B cell (primary cell): ENCODE measurements around the gene CYGB. TPM values are rescaled to one million over a fixed set of nuclear protein-coding genes. Genes with fewer than 3 reads are reported as not detected.

Source experiments
- ATAC-seq: fragments of 200-7000 bp; cut with Tn5 transposase; one replicate; pipeline ENCODE4 v1.10.0; 2021; ENCODE audit warnings: low read depth, mild to moderate bottlenecking, moderate number of reproducible peaks, moderate library complexity
- CTCF ChIA-PET: fragments of 350-600 bp; sonication (Branson Sonifier 250); formaldehyde crosslinking; loops from one replicate; lab custom pipeline; 2021; ENCODE audit warnings: antibody characterized with exemption, inconsistent platforms; lab: Charles Lee
- POLR2A ChIA-PET: fragments of 350-600 bp; sonication (Branson Sonifier 250); formaldehyde crosslinking; loops from one replicate; lab custom pipeline; 2021; ENCODE audit warnings: antibody characterized with exemption; lab: Charles Lee
- DNase-seq: peaks from one replicate; pipeline ENCODE4 v3.0.0; 2013
- H2AFZ ChIP-seq: 2 replicates; pipeline ENCODE4 v1.6.1; 2012; ENCODE audit warnings: mild to moderate bottlenecking, low read depth, low read length; ENCODE audit not compliant: insufficient read depth, poor library complexity, severe bottlenecking
- H3K27ac ChIP-seq, 2 donors: 1 replicate in 1 of 2; 2 replicates in 1 of 2; pipeline ENCODE4 v1.5.1; 2012 to 2013; ENCODE audit warnings: low read length in 2 of 2, mild to moderate bottlenecking in 2 of 2, moderate library complexity in 1 of 2
- H3K27me3 ChIP-seq, 4 experiments: fragments of 200-600 bp in 1 of 4; sonication (generic) in 1 of 4; replicated peaks in 1 of 4; 1 replicate in 2 of 4; 2 replicates in 2 of 4; pipeline versions ENCODE4 v1.6.1 to v1.7.0; 2013 to 2016; ENCODE audit warnings: low read length in 3 of 4, mild to moderate bottlenecking in 2 of 4, mixed read lengths in 1 of 4, moderate library complexity in 1 of 4; ENCODE audit not compliant: insufficient read depth in 4 of 4, control insufficient read depth in 3 of 4; ENCODE audit errors: control extremely low read depth in 1 of 4
- H3K36me3 ChIP-seq, 2 experiments: replicated peaks in 1 of 2; 1 replicate in 1 of 2; 2 replicates in 1 of 2; pipeline versions ENCODE4 v1.6.1 to v1.7.1; 2013; ENCODE audit warnings: low read length in 1 of 2; ENCODE audit not compliant: insufficient read depth in 2 of 2, control insufficient read depth in 1 of 2; ENCODE audit errors: control extremely low read depth in 1 of 2, extremely low read depth in 1 of 2
- H3K4me1 ChIP-seq, 2 donors: fragments of 200-600 bp in 1 of 2; sonication (generic) in 1 of 2; 1 replicate in 1 of 2; 2 replicates in 1 of 2; pipeline versions ENCODE4 v1.5.1 to v1.6.1; 2013 to 2017; ENCODE audit warnings: low read length in 2 of 2; ENCODE audit not compliant: control insufficient read depth in 2 of 2, insufficient read depth in 2 of 2
- H3K4me2 ChIP-seq: replicated peaks from 2 replicates; pipeline ENCODE3; 2012; ENCODE audit warnings: mild to moderate bottlenecking, low read depth, low read length; ENCODE audit not compliant: poor library complexity, severe bottlenecking
- H3K4me3 ChIP-seq, 5 experiments: fragments of 200-600 bp in 1 of 5; sonication (generic) in 1 of 5; 1 replicate in 3 of 5; 2 replicates in 2 of 5; pipeline versions ENCODE4 v1.5.1 to v1.7.0; 2011 to 2016; ENCODE audit warnings: low read length in 4 of 5, mild to moderate bottlenecking in 4 of 5, low read depth in 2 of 5, control low read depth in 1 of 5, moderate library complexity in 1 of 5; ENCODE audit not compliant: insufficient read depth in 1 of 5; ENCODE audit errors: control extremely low read depth in 1 of 5, extremely low read depth in 1 of 5
- H3K79me2 ChIP-seq: fragments of 200-600 bp; sonication (generic); one replicate; pipeline ENCODE4 v1.6.0; 2016; ENCODE audit warnings: low read length; ENCODE audit not compliant: control insufficient read depth, insufficient read depth
- H3K9ac ChIP-seq: fragments of 200-600 bp; sonication (generic); 2 replicates; pipeline ENCODE4 v1.6.1; 2017; ENCODE audit warnings: mild to moderate bottlenecking, low read length, moderate library complexity
- H3K9me3 ChIP-seq, 3 donors: one replicate each; pipeline versions ENCODE4 v1.6.1 to v1.7.1; 2013; ENCODE audit warnings: low read length in 2 of 3; ENCODE audit not compliant: control insufficient read depth in 2 of 3, insufficient read depth in 1 of 3; ENCODE audit errors: control extremely low read depth in 1 of 3
- H4K20me1 ChIP-seq: 2 replicates; pipeline ENCODE4 v1.6.0; 2012; ENCODE audit warnings: mild to moderate bottlenecking, low read length; ENCODE audit not compliant: insufficient read depth, control insufficient read depth, poor library complexity, severe bottlenecking
- H3K27ac Mint-ChIP-seq: one replicate; pipeline ENCODE4 v1.8.0; 2021; ENCODE audit warnings: mixed read lengths
- H3K27me3 Mint-ChIP-seq: one replicate; pipeline ENCODE4 v1.8.0; 2021; ENCODE audit warnings: mixed read lengths
- H3K4me1 Mint-ChIP-seq: one replicate; pipeline ENCODE4 v1.8.0; 2021; ENCODE audit warnings: mixed read lengths
- H3K4me3 Mint-ChIP-seq: one replicate; pipeline ENCODE4 v1.8.0; 2021; ENCODE audit warnings: mixed read lengths
- H3K9me3 Mint-ChIP-seq: one replicate; pipeline ENCODE4 v1.8.0; 2022; ENCODE audit warnings: mixed read lengths; ENCODE audit not compliant: insufficient read depth
- EZH2 ChIP-seq: IDR thresholded peaks from 2 replicates; pipeline ENCODE4 v1.6.1; 2012; ENCODE audit warnings: borderline replicate concordance, low read depth, mild to moderate bottlenecking, moderate library complexity, low read length; ENCODE audit not compliant: insufficient read depth, poor library complexity, severe bottlenecking
- WGBS: methylation state at CpG from one replicate; pipeline ENCODE4 v1.1.5; 2013; ENCODE audit warnings: missing lambda C conversion rate; ENCODE audit not compliant: insufficient coverage; 5-methylcytosine and 5-hydroxymethylcytosine counted together
- intact Hi-C: fragments of 100-400 bp; cut with micrococcal nuclease; formaldehyde crosslinking; loops from one replicate; pipeline ENCODE4 v1.10.0; 2022
- polyA plus RNA-seq: library from polyadenylated mRNA; depleted of rRNA; stranded (reverse); fragments of >200 nt; gene quantifications from 2 replicates; pipeline ENCODE4 v1.2.3, GENCODE V29; 2012
- total RNA-seq, 2 donors: library from RNA; stranded (reverse); fragments of 120-200 nt in 1 of 2; gene quantifications; 1 replicate in 1 of 2; 2 replicates in 1 of 2; pipeline versions ENCODE4 v1.2.3 to v1.2.4, GENCODE V29; 2013 to 2022
- TF ChIP-seq, protein P1 (sequence below): fragments of 200-600 bp; IDR thresholded peaks from one replicate; pipeline ENCODE4 v1.8.0; 2022; ENCODE audit warnings: antibody characterized with exemption, mild to moderate bottlenecking

The CYGB gene
- total and polyA plus RNA-seq, 2 donors (not counting 1 experiment from before 2014, with no cell fraction given) = 0.42 to 2.7 TPM

DNA sequence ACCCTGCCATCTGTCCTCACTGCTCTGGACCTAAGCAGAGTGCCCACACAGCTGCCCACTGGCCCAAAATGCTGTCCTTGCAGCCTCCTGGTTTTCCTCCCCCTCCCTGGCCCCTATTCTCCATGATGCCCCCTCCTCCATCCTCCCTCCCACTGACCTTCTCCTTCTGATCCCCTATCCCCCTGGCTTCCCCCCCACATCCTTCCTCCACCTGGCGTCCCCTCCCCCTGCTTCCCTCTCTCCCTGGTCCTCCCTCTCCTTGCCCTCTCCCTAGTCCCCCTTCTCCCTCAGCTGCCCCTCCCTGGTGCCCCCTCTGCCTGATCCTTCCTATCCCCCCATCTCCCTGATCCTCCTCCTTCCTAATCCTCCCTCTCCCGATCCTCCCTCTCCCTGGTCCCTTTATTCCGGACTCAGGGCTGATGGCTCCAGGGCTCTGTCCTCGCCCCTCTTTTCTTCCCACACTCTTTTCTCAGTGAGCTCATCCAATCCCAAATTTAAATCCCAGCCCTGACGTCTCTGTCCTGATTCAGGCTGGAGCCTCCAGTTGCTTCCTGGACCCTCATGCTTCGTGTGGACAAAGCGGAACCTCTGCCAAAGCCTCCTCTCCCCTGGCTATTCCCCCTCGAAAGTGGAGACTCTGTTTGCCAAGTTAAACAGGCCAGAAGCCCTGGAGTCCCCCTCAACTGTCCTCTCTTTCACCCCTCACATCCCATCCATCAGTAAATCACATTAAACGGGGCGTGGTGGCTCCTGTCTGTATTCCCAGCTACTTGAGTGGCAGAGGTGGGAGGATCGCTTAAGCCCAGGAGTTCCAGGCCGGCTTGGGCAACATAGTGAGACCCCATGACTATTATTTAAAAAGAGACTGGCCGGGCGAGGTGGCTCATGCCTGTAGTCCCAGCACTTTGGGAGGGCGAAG is 18.2 kb downstream of the CYGB start:
- ChIA-PET POLR2A (interaction anchor here (0.6 to 0.7 kb wide), 3 partner anchors 9 to 21 kb away, joined by 3 to 10 read pairs (median 7); partner anchors contain the start of gene PRCD), CTCF (interaction anchor here (0.7 to 7.5 kb wide), 8 partner anchors 9 to 373 kb away, joined by 3 to 89 read pairs (median 4); no protein-coding TSS in a partner anchor)
- Histone ChIP-seq H3K4me2 (no peak overlapping the region), H3K27ac (no peak overlapping the region), H3K27me3 (peaks cover 0 to 11% (median 1%) of the 10 kb centered on the region in 4 experiments), H2AFZ (no peak overlapping the region), H3K79me2 (no peaks in the 10 kb centered on the region), H3K9me3 (no peaks in the 10 kb centered on the region), H3K36me3 (no peaks in the 10 kb centered on the region), H4K20me1 (no peaks in the 10 kb centered on the region), H3K4me1 (peaks cover 20 to 28% of the 10 kb centered on the region in 2 donors), H3K4me3 (no peak overlapping the region), H3K9ac (no peak overlapping the region)
- no peak overlapping the region for H3K4me3 Mint-ChIP-seq
- TF ChIP-seq, protein P1, sequence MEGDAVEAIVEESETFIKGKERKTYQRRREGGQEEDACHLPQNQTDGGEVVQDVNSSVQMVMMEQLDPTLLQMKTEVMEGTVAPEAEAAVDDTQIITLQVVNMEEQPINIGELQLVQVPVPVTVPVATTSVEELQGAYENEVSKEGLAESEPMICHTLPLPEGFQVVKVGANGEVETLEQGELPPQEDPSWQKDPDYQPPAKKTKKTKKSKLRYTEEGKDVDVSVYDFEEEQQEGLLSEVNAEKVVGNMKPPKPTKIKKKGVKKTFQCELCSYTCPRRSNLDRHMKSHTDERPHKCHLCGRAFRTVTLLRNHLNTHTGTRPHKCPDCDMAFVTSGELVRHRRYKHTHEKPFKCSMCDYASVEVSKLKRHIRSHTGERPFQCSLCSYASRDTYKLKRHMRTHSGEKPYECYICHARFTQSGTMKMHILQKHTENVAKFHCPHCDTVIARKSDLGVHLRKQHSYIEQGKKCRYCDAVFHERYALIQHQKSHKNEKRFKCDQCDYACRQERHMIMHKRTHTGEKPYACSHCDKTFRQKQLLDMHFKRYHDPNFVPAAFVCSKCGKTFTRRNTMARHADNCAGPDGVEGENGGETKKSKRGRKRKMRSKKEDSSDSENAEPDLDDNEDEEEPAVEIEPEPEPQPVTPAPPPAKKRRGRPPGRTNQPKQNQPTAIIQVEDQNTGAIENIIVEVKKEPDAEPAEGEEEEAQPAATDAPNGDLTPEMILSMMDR = no peak
- TF ChIP-seq EZH2 = no peak
- ATAC-seq (no peak), DNase-seq (no peak)
- H3K27me3 Mint-ChIP-seq = peaks cover 3% of the 10 kb centered on the region
- H3K27ac Mint-ChIP-seq = peak overlapping the region; percentile 37
- H3K9me3 Mint-ChIP-seq = no peaks in the 10 kb centered on the region
- 89% methylated on average over 13 of the region's 15 CpGs for WGBS
- intact Hi-C loops = no loop called here
- H3K4me1 Mint-ChIP-seq = peaks cover 30% of the 10 kb centered on the region
